Activated CD8-positive, alpha-beta memory T cell treated with anti-CD3 and anti-CD28 coated beads for 4 hours (primary cell): Measurements from ENCODE around the gene CHAC1.

ENCODE experiments used
- DNase-seq, 2 donors: peaks; one replicate each; pipeline ENCODE4 v3.0.0-alpha.2; 2020; ENCODE audit warnings: low read depth in 2 of 2

CHAC1 gene

GRCh38 chr15:40985541-40986330 lies 32.5 kb downstream of the CHAC1 start:
- DNase-seq, result no peak

GRCh38 chr15:40986820-40987219 lies 33.5 kb downstream of the CHAC1 start:
- no peak for DNase-seq

DNA sequence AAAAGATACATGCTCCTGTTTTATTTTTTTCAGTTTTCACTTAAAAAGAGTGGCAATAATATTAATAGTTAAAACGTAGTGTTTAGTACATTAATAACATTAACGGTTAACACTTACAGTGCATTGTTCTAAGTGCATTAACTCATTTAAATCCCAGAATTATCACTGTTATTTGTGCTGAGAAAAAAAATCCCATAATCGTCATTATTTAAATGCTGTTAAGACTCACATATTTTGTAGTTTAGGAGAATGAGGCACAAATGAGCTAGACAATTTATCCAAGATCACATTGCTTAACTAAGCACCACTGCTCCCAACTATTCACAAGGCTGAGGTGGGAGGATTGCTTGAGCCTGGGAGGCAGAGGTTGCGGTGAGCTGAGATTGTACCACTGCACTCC lies 34.9 kb downstream of the CHAC1 start:
- no peak for DNase-seq

GRCh38 chr15:40990080-40990479 lies 36.8 kb downstream of the CHAC1 start:
- DNase-seq, result no peak

- no peak for DNase-seq
These were observed 37.5 kb downstream of the CHAC1 start for GRCh38 chr15:40990789-40991188.

DNA sequence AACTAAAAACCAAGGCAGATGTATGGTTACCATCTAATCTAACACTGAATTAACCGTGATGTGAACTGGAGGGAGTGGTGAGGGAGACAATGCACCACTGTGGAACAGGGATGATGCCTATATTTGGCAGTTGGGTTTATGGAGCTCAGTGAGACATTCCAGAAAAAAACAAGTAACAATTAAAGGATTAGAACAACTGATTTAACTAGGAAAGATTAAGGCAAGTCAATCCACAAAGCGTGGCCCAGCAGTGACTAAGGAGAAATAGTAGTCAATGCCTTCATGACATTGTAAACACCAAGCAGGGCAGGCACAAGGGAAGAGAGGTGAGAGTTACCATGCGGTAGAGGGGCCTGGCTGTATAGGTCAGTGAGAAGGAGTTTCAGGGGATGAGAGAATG lies 38.1 kb downstream of the CHAC1 start:
- no peak for DNase-seq

DNA sequence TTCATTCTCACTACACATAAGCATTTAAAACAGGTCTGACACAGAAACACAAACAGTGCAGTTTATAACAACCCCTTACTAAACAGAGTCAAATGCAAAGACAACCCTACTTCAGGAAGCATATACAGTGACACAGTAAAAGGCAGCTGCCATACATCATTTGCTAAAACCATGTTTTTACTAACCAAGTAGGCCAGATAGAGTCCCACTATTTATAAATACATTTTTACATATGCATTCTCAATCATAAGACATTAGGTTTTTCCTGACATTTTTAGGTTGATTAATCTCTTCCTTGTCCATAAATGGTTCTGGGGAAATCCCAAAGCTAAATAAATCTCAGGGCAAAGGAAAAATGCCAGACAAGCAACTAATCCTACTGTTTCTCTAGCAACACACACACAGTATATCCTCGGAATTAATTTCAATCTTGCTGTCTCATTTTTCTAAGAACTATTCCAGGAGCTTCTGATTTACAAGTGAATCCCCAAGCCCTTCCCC lies 39.0 kb downstream of the CHAC1 start:
- no peak for DNase-seq

DNA sequence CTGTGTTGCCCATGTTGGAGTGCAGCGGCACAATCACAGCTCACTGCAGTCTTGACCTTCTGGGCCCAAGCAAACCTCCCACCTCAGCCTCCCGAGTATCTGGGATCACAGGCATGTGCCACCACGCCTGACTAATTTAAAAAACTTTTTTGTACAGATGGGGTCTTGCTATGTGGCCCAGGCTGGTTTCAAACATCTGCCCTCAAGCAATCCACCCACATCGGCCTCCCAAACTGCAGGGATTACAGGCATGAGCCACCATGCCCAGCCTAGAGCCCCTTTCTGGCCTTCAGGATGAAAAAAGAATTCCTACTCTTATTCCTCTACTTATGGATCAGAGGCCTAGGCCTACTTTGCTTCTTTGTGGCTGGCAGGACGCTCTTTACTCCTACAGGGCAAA lies 39.6 kb downstream of the CHAC1 start:
- no peak for DNase-seq

GRCh38 chr15:40995656-40996055 lies 42.4 kb downstream of the CHAC1 start:
- no peak for DNase-seq

- DNase-seq, result no peak
These were observed 45.9 kb downstream of the CHAC1 start for GRCh38 chr15:40999190-40999589.

- DNase-seq, result no peak
These were observed 48.4 kb downstream of the CHAC1 start for GRCh38 chr15:41001524-41002214.

DNA sequence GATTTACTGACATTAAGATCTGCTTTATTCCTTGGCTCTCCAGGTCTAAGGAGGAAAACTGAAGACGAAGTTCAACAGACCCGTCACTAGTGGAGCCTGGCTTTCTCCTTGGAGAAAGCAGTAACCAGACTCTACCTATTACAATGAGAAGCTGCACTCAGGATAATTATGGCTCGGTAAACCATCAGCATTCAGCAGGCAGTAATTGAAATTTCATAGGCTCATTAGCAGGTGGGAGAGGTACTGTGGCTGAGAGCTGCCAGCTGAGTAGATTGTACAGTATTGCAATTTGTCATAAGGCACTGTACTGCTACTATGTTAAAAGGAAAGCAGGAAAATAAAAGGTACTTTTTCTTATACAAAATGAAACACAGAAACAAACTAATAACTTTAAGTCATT lies 51.2 kb downstream of the CHAC1 start:
- no peak for DNase-seq
